Prostate gland (tissue), 2 donors: Measurements from ENCODE around the gene MAN2B1.

Experiments used
- CTCF ChIP-seq, 4 experiments: fragments of 200-600 bp in 2 of 4; fragments of 450-650 bp in 2 of 4; sonication (generic) in 2 of 4; IDR thresholded peaks; 1 replicate in 3 of 4; 2 replicates in 1 of 4; pipeline ENCODE4 v1.5.1; 2016 to 2019; ENCODE audit warnings: antibody characterized with exemption in 4 of 4, mild to moderate bottlenecking in 2 of 4, moderate library complexity in 2 of 4
- POLR2A ChIP-seq: fragments of 450-650 bp; IDR thresholded peaks from one replicate; pipeline ENCODE4 v1.6.1; 2016; ENCODE audit warnings: antibody characterized with exemption, mild to moderate bottlenecking

- TF ChIP-seq CTCF (IDR thresholded peaks at IDR 0.05) (no peak), POLR2A (no peak)
These were observed 8.9 kb upstream of the MAN2B1 start for GRCh38 chr19:12675399-12675798.
